PC-3 (cell line): Measurements from ENCODE around the gene TMOD3. TPM values are rescaled to one million over a fixed set of nuclear protein-coding genes. Genes with fewer than 3 reads are reported as not detected.

Source experiments
- ATAC-seq: fragments of 200-7000 bp; cut with Tn5 transposase; 2 replicates; pipeline ENCODE4 v1.9.1; 2020; ENCODE audit warnings: mild to moderate bottlenecking, moderate library complexity
- Bru-seq: library from RNA; stranded (reverse); fragments of 400-500 nt; gene quantifications from one replicate; lab custom pipeline; 2021; lab: Mats Ljungman, UMichigan
- BruChase-seq, 2 experiments: library from RNA; stranded (reverse); fragments of 400-500 nt; gene quantifications; one replicate each; lab custom pipeline; 2021; lab: Mats Ljungman, UMichigan
- BruUV-seq: library from RNA; stranded (reverse); fragments of 400-500 nt; replicated peaks from 2 replicates; lab custom pipeline; 2021; lab: Mats Ljungman, UMichigan
- CTCF ChIA-PET: fragments of 300-600 bp; sonication (Branson Sonifier 250); formaldehyde crosslinking; loops from one replicate; lab custom pipeline; 2022; ENCODE audit warnings: antibody characterized with exemption; lab: Charles Lee
- POLR2A ChIA-PET: fragments of 300-600 bp; sonication (Branson Sonifier 250); formaldehyde crosslinking; loops from one replicate; lab custom pipeline; 2022; ENCODE audit warnings: antibody characterized with exemption; ENCODE audit not compliant: unreplicated experiment; lab: Charles Lee
- DNase-seq: peaks from one replicate; pipeline ENCODE4 v3.0.0-alpha.2; 2015
- H2AFZ ChIP-seq: fragments of 300-600 bp; sonication (generic); 2 replicates; pipeline ENCODE4 v1.6.0; 2016; ENCODE audit warnings: antibody characterized with exemption, low read length
- H3F3A ChIP-seq: fragments of 300-600 bp; sonication (generic); one replicate; pipeline ENCODE4 v1.6.0; 2017; ENCODE audit warnings: antibody characterized with exemption, low read length, control low read depth, mild to moderate bottlenecking; ENCODE audit not compliant: unreplicated experiment
- H3K27ac ChIP-seq: fragments of 300-600 bp; sonication (generic); 2 replicates; pipeline ENCODE4 v1.5.1; 2016; ENCODE audit warnings: mild to moderate bottlenecking, low read length
- H3K27me3 ChIP-seq: fragments of 300-600 bp; sonication (generic); 2 replicates; pipeline ENCODE4 v1.6.1; 2016; ENCODE audit warnings: low read length, mixed read lengths
- H3K36me3 ChIP-seq: fragments of 300-600 bp; sonication (generic); 2 replicates; pipeline ENCODE4 v1.6.1; 2016; ENCODE audit warnings: low read depth, mixed run types, low read length, mixed read lengths
- H3K4me1 ChIP-seq: fragments of 300-600 bp; sonication (generic); 2 replicates; pipeline ENCODE4 v1.5.1; 2016; ENCODE audit warnings: low read length; ENCODE audit not compliant: insufficient read depth
- H3K4me2 ChIP-seq: fragments of 300-600 bp; sonication (generic); 2 replicates; pipeline ENCODE4 v1.6.0; 2016; ENCODE audit warnings: low read length
- H3K4me3 ChIP-seq: fragments of 300-600 bp; sonication (generic); 2 replicates; pipeline ENCODE4 v1.5.1; 2016; ENCODE audit warnings: mild to moderate bottlenecking, low read length, mixed read lengths
- H3K79me2 ChIP-seq: fragments of 300-600 bp; sonication (generic); 2 replicates; pipeline ENCODE4 v1.6.1; 2017; ENCODE audit warnings: low read length, mixed read lengths
- H3K9ac ChIP-seq: fragments of 300-600 bp; sonication (generic); 2 replicates; pipeline ENCODE4 v1.6.0; 2016; ENCODE audit warnings: mild to moderate bottlenecking, low read length
- H3K9me2 ChIP-seq: fragments of 300-600 bp; sonication (generic); replicated peaks from 2 replicates; pipeline ENCODE4 v1.6.1; 2016; ENCODE audit warnings: mixed run types, low read length, mixed read lengths
- H3K9me3 ChIP-seq: fragments of 300-600 bp; sonication (generic); 2 replicates; pipeline ENCODE4 v1.6.1; 2016; ENCODE audit warnings: low read length, mixed read lengths
- H4K20me1 ChIP-seq: fragments of 300-600 bp; sonication (generic); 2 replicates; pipeline ENCODE4 v1.6.1; 2016; ENCODE audit warnings: low read length, mixed read lengths
- CTCF ChIP-seq: fragments of 300-600 bp; sonication (generic); conservative IDR thresholded peaks from 2 replicates; pipeline ENCODE4 v1.5.1; 2017; ENCODE audit warnings: antibody characterized with exemption, low read depth, mild to moderate bottlenecking, low read length
- EZH2 ChIP-seq: fragments of 300-600 bp; sonication (generic); IDR thresholded peaks from one replicate; pipeline ENCODE4 v1.6.1; 2017; ENCODE audit warnings: antibody characterized with exemption, mild to moderate bottlenecking, low read length; ENCODE audit not compliant: unreplicated experiment
- EZH2phosphoT487 ChIP-seq: fragments of 300-600 bp; sonication (generic); IDR thresholded peaks from 2 replicates; pipeline ENCODE4 v1.6.1; 2018; ENCODE audit warnings: mild to moderate bottlenecking, antibody characterized with exemption, low read length, borderline replicate concordance
- intact Hi-C: fragments of 100-400 bp; cut with micrococcal nuclease; formaldehyde crosslinking; loops from 2 replicates; pipeline ENCODE4 v1.9.0; 2023
- long read RNA-seq: library from polyadenylated mRNA; unstranded; transcript quantifications from one replicate; pipeline ENCODE4 v2.0.0, GENCODE V29; 2021; ENCODE audit not compliant: unreplicated experiment
- total RNA-seq: library from RNA; depleted of rRNA; stranded (reverse); fragments of >200 nt; gene quantifications from 2 replicates; pipeline ENCODE4 v1.2.3, GENCODE V29; 2014; rRNA removed

The TMOD3 gene
- total RNA-seq (35.5 and 43.9 TPM in 2 replicates), Bru-seq, nascent RNA (percentile 89 among the genes with signal in this experiment), BruChase-seq, experiment 1, labeled RNA remaining after a 6-hour chase (percentile 85 among the genes with signal in this experiment), BruChase-seq, experiment 2, labeled RNA remaining after a 2-hour chase (percentile 77 among the genes with signal in this experiment)
- long read RNA-seq, full-length matches to known transcripts = 55 of 88 reads
- long read RNA-seq, partial matches to known transcripts = 5 of 88 reads
- long read RNA-seq, other reads (novel, unspliced or antisense) = 28 of 88 reads

GRCh38 chr15:51829376-51830275, at the start of gene TMOD3:
TSS of gene TMOD3 (plus strand) at chr15:51829653. CDS start at chr15:51862885, 33,232 bp downstream.
- Histone ChIP-seq H4K20me1 (peaks cover 34% of the 10 kb centered on the region), H2AFZ (peak within 1 kb of the TSS; percentile 84), H3K4me2 (peak within 1 kb of the TSS; percentile 91), H3K4me1 (peaks cover 56% of the 10 kb centered on the region), H3K9me2 (no peaks in the 10 kb centered on the region), H3K36me3 (no peaks in the 10 kb centered on the region), H3K9me3 (no peaks in the 10 kb centered on the region), H3K9ac (peak within 1 kb of the TSS; percentile 93), H3K27me3 (no peaks in the 10 kb centered on the region), H3K79me2 (peaks cover 52% of the 10 kb centered on the region), H3F3A (peaks cover 10% of the 10 kb centered on the region), H3K27ac (peak within 1 kb of the TSS; percentile 91), H3K4me3 (peak within 1 kb of the TSS; percentile 98)
- DNase-seq = peak; percentile 88
- peak; percentile 75 for ATAC-seq
- TF ChIP-seq EZH2phosphoT487 = no peak
- TF ChIP-seq EZH2 = no peak
- no peak for TF ChIP-seq CTCF
- BruUV-seq = no TSS peak
- POLR2A ChIA-PET = interaction anchor here (0.6 kb wide), 1 partner anchor 50 kb away, joined by 4 read pairs; no protein-coding TSS in a partner anchor
- CTCF ChIA-PET = no interaction called here
- intact Hi-C loops = loop anchor here (2.0 to 5.0 kb wide), 2 partner anchors 32 to 45 kb away; no protein-coding TSS in a partner anchor

DNA sequence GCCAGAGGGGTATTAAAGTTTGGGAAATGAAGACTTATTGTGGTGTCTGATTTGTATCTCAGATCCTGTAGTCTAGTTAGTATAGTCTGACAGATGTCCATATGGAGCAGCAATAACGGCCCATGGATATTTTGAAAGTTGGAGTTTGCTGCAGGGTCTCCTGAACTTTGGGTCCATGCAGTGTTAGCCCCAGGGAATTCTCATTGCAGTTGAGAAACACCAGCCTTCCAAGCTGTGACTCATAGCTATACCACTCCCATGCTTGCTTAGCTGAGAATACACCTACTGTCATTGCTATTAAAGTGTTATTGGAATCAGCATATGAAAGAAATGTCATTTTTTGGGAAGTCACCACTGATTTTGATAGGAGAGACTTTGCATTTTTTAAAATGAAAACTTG, 48.8 kb upstream of the TMOD3 start:
- H3K79me2 ChIP-seq = no peaks in the 10 kb centered on the region
- intact Hi-C loops = loop anchor here (5.0 kb wide), 1 partner anchor 127 kb away; no protein-coding TSS in a partner anchor
- H4K20me1 ChIP-seq = no peaks in the 10 kb centered on the region
- no peak overlapping the region for H3K9ac ChIP-seq
- peaks cover 12% of the 10 kb centered on the region for H3K4me1 ChIP-seq
- ChIA-PET POLR2A (no interaction called here), CTCF (interaction anchor here (0.7 kb wide), 1 partner anchor 32 kb away, joined by 3 read pairs; no protein-coding TSS in a partner anchor)
- no peaks in the 10 kb centered on the region for H3K9me2 ChIP-seq
- BruUV-seq = no TSS peak
- ATAC-seq = peak; percentile 84
- TF ChIP-seq EZH2 = no peak
- TF ChIP-seq CTCF = no peak
- TF ChIP-seq EZH2phosphoT487 = no peak
- no peak overlapping the region for H3K4me2 ChIP-seq
- H3F3A ChIP-seq = no peaks in the 10 kb centered on the region
- H3K27me3 ChIP-seq = no peaks in the 10 kb centered on the region
- no peak overlapping the region for H3K4me3 ChIP-seq
- H3K9me3 ChIP-seq = no peaks in the 10 kb centered on the region
- no peaks in the 10 kb centered on the region for H3K36me3 ChIP-seq
- peak; percentile 65 for DNase-seq
- H2AFZ ChIP-seq = no peak overlapping the region
- no peak overlapping the region for H3K27ac ChIP-seq
